Activated T-cell treated with anti-CD3 and anti-CD28 coated beads for 24 hours (primary cell): ENCODE results near the gene RNLS.
"Not testable (repeated sequence)": the region's sequence is repeated elsewhere in the genome, so short reads cannot be mapped to it uniquely, and the experiment has no call there.

Experiments
- DNase-seq: peaks from one replicate; pipeline ENCODE4 v3.0.0-alpha.2; 2020; ENCODE audit warnings: low read depth

Gene RNLS

GRCh38 chr10:88386821-88387773, 196.0 kb downstream of the RNLS start:
- DNase-seq, result no peak

DNA sequence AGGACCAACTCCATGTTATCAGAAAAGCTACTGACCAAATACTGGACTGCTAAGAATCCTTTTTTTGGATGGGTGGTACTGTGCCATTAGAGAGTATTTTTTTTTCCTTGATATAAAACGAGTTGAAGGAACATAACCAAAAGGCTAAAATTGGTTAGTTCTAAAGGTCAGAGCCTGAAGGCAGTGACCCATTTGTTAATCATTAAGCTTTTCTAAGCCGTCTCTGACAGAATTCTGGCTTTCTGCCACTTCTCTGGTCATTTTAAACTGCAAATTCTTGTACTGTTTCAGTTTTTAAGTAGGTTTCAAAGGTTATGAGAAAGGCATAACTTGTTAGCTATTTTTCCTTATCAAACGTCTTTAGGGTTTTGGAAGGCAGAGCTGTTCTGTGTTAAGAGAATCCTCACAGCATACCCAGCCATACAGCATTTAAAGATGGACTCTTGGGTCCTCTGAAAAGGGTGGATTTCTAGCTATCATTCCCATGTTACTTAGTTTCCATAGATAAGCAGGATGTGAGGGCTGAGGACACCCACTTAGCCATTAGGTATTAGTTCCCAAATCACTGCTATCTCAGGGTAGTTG, 196.8 kb downstream of the RNLS start:
- no peak for DNase-seq

DNA sequence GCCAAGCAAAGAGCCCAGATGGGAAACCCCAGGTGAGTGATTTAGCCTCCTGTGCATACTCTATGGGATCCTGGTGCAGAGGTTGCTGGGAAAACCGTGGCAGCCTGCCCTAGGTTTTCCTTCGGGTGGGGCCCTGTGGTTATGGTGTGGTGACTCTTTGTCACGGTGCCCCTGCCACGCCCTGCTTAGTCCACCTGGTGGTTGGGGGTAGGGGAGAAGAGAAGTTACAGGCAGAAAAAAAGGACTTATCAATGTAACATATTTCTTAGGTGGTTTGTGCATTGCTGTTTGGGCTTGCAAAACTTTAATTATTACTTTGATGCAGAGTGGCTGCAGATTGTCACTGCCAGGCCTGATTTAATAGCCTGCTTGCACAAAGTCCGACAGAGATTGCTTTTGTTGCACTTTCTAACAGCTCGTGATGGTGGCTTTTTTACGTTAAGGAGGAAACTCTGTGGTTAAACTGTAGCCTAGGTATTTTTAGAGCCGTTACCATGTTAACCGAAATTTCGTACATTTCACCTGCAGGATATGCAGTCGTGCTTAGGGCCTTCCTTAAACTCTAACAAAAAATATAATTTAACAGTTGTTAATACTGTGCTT, 197.4 kb downstream of the RNLS start:
- peak; percentile 23 for DNase-seq

- no peak for DNase-seq
Measured at GRCh38 chr10:88383276-88383675, 199.8 kb downstream of the RNLS start.

GRCh38 chr10:88382699-88383098, 200.4 kb downstream of the RNLS start:
- DNase-seq, result no peak

- no peak for DNase-seq
Measured at GRCh38 chr10:88379575-88379974, 203.5 kb downstream of the RNLS start.

DNA sequence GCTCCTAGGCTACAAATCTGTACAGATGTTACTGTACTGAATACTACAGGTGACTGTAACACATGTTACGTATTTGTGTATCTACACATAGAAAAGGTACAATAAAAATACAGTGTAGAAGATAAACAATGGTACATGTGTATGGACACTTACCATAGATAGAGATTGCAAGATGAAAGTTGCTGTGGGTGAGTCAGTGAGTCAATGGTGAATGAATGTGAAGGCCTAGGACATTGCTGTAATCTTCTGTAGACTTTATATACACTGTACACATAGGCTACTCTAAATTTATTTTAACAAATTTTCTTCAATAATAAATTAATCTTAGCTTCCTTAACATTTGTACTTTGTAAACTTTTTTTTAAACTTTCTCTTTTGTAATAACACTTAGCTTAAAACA, 205.6 kb downstream of the RNLS start:
- no peak for DNase-seq

DNA sequence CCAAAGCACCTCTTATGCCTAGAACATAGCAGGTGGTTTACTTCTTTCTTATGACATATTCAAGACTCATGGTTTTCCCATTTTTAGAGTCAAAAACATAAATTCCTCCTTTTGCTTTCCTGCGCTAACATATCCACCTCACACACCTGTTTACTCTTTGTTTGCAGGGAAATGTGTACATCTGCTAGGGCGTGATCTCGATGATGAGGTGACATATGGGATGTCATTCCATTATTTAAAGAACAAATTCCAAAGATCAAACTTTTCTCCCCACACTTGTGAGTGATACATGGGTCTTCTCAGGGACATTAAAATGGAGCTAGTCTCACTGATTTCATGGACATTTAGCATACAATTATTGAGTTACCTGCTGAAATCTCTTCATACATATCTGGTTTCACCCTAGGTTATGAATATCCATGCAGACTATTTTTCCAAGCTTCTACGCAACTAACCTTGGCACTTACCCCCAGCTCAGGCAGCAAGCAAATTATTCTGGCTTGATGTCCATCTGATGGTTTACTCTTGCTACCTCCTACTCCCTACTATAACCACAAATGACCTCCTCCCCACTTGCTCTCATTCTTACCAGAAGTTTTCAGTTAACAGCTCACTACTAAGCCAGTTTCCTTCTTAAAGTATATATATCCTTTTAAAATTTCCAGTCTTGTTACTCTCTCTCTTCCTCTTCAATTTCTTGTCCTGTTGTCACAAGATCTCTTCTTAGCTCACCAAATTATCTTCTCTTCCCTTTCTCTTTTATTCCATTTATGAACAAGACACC, 208.5 kb downstream of the RNLS start:
- no peak for DNase-seq

- DNase-seq, result no peak
Measured at GRCh38 chr10:88372881-88373592, 210.1 kb downstream of the RNLS start.

GRCh38 chr10:88372051-88372715, 210.9 kb downstream of the RNLS start:
- no peak for DNase-seq

DNA sequence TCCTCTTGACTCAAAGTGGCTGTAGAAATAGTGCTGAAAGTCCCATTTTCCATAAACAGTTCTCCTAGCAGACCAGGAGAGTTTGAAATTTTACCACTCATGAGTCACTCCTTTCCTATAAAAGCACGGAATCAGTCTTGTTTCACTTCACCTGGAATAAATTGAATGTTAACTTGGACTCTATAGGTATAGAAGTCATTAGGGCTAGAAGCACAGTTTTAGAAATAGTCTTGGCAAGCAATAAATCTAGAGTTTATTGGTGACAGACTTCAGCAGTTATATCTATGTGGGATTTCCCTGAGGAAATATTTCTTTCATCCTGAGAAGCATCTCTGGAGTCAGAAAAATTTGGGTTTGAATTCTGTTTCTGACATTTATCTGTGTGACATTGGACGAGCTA, 212.4 kb downstream of the RNLS start:
- DNase-seq, result no peak

DNA sequence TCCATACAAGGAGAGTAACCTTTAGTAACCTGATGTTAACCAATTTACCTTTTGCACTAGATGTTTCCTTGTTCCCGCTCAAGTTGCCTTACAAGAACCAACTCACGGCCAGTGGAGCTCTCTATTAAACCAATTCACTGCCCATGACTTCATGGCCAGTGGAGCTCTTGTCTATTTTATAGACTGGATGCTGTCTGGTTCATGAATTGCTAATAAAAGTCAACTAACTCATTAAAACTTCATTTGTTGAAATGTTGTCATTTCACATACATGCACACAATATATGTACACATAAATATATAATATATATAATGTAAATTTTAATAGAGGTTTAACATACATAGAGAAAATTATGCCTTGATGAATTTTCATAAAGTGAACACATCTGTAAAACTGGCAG, 216.3 kb downstream of the RNLS start:
- no peak for DNase-seq

GRCh38 chr10:88361995-88362807, 220.9 kb downstream of the RNLS start:
- DNase-seq, result no peak

DNA sequence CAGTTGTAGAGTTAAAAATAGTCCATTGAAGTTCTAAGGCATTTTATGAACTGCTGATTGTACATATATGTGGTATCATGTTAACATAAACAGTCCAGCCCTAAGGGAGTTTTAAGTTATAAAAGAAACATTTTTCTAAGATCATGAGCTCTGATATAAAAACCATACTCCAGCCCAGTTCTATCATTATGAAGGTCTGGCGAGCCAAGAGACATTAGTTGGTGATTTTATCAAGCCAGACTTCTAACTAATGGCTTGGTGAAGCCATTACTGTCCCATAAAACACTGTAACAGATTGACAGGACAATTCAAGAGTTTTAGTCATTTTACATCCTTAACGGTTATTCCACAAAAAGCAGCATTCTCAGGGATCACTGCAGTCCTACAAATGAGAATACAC, 221.6 kb downstream of the RNLS start:
- DNase-seq, result no peak

- not testable (repeated sequence) for DNase-seq
Measured at GRCh38 chr10:88355750-88356149, 227.4 kb downstream of the RNLS start.

DNA sequence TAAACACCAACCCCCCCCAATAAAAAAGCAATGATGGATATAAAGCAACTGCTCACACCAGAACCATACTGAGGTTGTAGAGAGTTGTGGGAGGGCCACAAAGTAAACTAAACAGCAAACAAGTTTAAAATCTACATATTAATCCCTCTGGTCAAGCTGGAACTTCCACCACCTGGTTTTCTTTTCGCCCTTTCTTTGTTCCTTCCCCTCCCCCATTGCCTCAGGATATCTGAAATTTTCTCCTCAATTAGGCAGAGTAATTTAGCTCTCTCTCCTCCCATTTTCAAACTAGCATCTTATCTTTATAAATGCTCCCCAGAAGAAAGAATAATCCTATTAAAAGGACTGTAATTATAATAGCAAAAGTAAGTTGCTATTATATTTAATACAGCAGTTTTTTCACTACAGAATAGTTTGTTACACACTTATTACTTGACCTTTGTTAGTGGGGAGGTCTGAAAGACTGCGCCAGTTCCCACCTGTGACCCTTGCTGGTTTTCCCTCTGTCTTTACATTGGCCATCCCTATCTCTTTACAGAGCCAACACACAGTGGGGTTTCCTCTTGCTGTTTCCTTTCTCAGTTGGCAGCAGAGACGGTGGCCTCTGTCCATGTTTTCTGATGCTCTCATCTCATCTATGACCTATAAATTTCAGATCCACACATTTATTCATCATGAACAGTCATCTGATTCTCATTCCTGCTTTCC, 235.4 kb downstream of the RNLS start:
- DNase-seq, result no peak

DNA sequence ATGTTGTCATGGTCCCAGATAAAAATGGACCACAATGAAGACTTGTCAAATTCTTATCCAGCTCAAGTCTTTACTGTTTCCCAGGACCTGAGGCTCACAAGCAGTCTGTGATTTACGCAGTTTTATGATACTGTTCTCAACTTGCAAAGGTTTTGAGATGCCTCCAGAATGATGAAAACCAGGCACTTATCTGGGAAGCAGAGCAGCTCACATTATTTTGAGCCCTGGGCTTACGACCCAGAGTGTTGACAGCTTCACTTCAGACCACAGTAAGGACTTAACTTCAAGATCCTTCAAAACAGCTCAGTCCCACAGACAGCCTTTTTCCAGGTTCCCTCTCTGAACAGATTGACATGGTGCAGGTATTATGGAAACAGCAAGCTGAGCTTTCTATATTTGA, 236.1 kb downstream of the RNLS start:
- no peak for DNase-seq

DNA sequence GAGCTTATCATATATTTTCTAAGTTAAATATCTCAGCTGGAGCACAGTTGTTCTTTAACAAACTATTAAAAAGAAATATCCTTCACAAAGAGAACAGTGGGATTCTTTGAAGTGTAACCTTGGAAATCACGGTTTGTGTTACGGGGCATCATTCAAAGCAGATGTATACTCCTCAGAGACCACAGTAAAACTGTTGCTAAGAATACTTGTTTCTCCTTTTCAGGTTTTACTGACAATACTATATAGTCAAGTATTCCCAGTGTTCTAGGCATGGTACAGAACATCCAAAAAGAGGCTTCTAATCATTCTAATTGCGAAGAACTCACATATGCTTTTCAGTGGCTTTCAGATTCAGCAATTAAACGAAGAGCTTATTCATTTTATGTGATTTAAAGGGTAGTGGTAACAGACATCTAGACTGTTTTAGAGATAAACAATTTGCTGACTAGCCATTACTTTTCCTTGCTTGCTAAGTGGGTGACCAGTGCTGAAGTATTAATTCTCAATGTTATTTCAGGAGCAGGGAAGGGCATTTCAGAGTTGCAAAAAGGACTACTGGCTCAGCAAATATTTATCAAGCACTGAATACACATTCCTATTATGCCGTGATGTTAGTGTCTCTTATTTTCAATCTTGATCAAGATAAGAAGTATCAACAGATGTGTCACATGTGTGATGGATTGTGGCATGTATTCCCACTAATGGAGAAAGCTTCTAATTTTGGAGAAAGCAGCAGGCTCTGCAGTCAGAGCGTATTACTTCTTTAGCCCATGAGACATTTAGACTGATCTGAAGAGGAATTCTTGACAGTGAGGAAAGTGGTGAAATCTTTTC, 236.8 kb downstream of the RNLS start:
- DNase-seq, result no peak
